Subcutaneous adipose tissue (tissue), 4 donors: ENCODE data around the gene SCEL. TPM values are rescaled to one million over a fixed set of nuclear protein-coding genes. Genes with fewer than 3 reads are reported as not detected.

ENCODE experiments used
- CTCF ChIP-seq: fragments of 450-650 bp; IDR thresholded peaks from one replicate; pipeline ENCODE4 v1.5.1; 2016; ENCODE audit warnings: low read depth, mild to moderate bottlenecking, control low read depth, antibody characterized with exemption, moderate library complexity
- total RNA-seq, 4 donors: library from RNA; depleted of rRNA; stranded (reverse); fragments of >200 nt; gene quantifications; one replicate each; pipeline ENCODE4 v1.1.0, GENCODE V29; 2016

Gene SCEL
- total RNA-seq, 4 donors from 2014 or later, result 0.17 to 0.57 (median 0.35) TPM

- no peak for TF ChIP-seq CTCF
Measured at GRCh38 chr13:77565635-77566034, 30.1 kb downstream of the SCEL start.

- no peak for TF ChIP-seq CTCF
Measured at GRCh38 chr13:77571956-77572355, 36.5 kb downstream of the SCEL start.

- no peak for TF ChIP-seq CTCF
Measured at GRCh38 chr13:77574096-77574495, 38.6 kb downstream of the SCEL start.

- TF ChIP-seq CTCF, result no peak
Measured at GRCh38 chr13:77579959-77580358, 44.5 kb downstream of the SCEL start.

GRCh38 chr13:77580748-77581147, 45.2 kb downstream of the SCEL start:
- no peak for TF ChIP-seq CTCF

GRCh38 chr13:77583581-77583980, 48.1 kb downstream of the SCEL start:
- TF ChIP-seq CTCF, result no peak

GRCh38 chr13:77584106-77584505, 48.6 kb downstream of the SCEL start:
- TF ChIP-seq CTCF, result no peak
